UCSD-AML1 (cell line): ENCODE results near the gene ARHGAP4.

Experiments
- DNase-seq: peaks from one replicate; lab custom pipeline; 2025; ENCODE audit not compliant: unreplicated experiment; lab: John Stamatoyannopoulos, UW

Gene ARHGAP4

GRCh38 chrX:153870288-153870690, 55.8 kb downstream of the ARHGAP4 start:
- no peak for DNase-seq

- DNase-seq = no peak
Observed at GRCh38 chrX:153869473-153870287, 56.4 kb downstream of the ARHGAP4 start.

- DNase-seq = no peak
Observed at GRCh38 chrX:153868576-153869472, 57.2 kb downstream of the ARHGAP4 start.

- no peak for DNase-seq
Observed at GRCh38 chrX:153867671-153868070, 58.4 kb downstream of the ARHGAP4 start.

GRCh38 chrX:153867139-153867538, 58.9 kb downstream of the ARHGAP4 start:
- DNase-seq = no peak

GRCh38 chrX:153866302-153867019, 59.6 kb downstream of the ARHGAP4 start:
- no peak for DNase-seq

GRCh38 chrX:153865685-153866084, 60.4 kb downstream of the ARHGAP4 start:
- DNase-seq = no peak

- no peak for DNase-seq
Observed at GRCh38 chrX:153865321-153865580, 60.8 kb downstream of the ARHGAP4 start.

- DNase-seq = no peak
Observed at GRCh38 chrX:153864561-153865320, 61.3 kb downstream of the ARHGAP4 start.

GRCh38 chrX:153864101-153864500, 62.0 kb downstream of the ARHGAP4 start:
- no peak for DNase-seq

GRCh38 chrX:153863251-153863991, 62.6 kb downstream of the ARHGAP4 start:
- DNase-seq = no peak

- DNase-seq = no peak
Observed at GRCh38 chrX:153862369-153863250, 63.5 kb downstream of the ARHGAP4 start.

GRCh38 chrX:153861733-153862310, 64.2 kb downstream of the ARHGAP4 start:
- DNase-seq = no peak

- no peak for DNase-seq
Observed at GRCh38 chrX:153861151-153861550, 64.9 kb downstream of the ARHGAP4 start.
